ENCODE measurements around the gene TYMP.

The TYMP gene

DNA sequence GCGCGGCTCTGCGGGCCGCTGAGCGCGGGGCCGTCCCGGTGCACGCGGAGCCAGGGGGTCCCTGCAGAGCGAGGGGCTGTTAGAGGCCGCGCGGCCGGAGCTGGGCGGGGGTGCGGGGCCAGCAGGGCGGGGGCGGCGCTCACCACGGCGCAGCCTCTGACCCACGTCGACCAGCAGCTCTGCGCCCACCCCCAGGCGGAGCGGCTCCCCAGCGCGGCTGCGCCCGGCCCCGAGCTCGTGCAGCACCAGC is 4.0 kb downstream of the TYMP start:
- Histone ChIP-seq H3K4me1 (ENCODE audit: insufficient read depth, low read length, severe bottlenecking) (peaks cover 36% of the 10 kb centered on the region), H3K9ac (ENCODE audit: low read length) (peak overlapping the region; percentile 78), H4K20me1 (ENCODE audit: insufficient read depth, low read length) (no peaks in the 10 kb centered on the region), H3K4me2 (ENCODE audit: low read length) (peak overlapping the region; percentile 84), H3K9me3 (ENCODE audit: low read length) (no peaks in the 10 kb centered on the region), H3K79me2 (ENCODE audit: insufficient read depth, low read length) (no peaks in the 10 kb centered on the region), H3K27me3 (ENCODE audit: insufficient read depth, low read length) (no peaks in the 10 kb centered on the region), H3K36me3 (ENCODE audit: insufficient read depth, low read length) (peaks cover 41% of the 10 kb centered on the region), H3F3A (ENCODE audit: insufficient read depth, low read length) (peaks cover 4% of the 10 kb centered on the region; the same call in 1 of the 2 replicates), H3K9me2 (ENCODE audit: low read depth, low read length) (no peaks in the 10 kb centered on the region), H2AFZ (ENCODE audit: low read length) (no peak overlapping the region), H3K4me3 (ENCODE audit: low read depth, low read length, poor library complexity, severe bottlenecking) (peak overlapping the region; percentile 68), H3K27ac (ENCODE audit: low read depth, low read length, poor library complexity, severe bottlenecking) (peak overlapping the region; percentile 66)
- TF ChIP-seq, protein P1, sequence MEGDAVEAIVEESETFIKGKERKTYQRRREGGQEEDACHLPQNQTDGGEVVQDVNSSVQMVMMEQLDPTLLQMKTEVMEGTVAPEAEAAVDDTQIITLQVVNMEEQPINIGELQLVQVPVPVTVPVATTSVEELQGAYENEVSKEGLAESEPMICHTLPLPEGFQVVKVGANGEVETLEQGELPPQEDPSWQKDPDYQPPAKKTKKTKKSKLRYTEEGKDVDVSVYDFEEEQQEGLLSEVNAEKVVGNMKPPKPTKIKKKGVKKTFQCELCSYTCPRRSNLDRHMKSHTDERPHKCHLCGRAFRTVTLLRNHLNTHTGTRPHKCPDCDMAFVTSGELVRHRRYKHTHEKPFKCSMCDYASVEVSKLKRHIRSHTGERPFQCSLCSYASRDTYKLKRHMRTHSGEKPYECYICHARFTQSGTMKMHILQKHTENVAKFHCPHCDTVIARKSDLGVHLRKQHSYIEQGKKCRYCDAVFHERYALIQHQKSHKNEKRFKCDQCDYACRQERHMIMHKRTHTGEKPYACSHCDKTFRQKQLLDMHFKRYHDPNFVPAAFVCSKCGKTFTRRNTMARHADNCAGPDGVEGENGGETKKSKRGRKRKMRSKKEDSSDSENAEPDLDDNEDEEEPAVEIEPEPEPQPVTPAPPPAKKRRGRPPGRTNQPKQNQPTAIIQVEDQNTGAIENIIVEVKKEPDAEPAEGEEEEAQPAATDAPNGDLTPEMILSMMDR (IDR thresholded peaks at IDR 0.05; ENCODE audit: low read length), result no peak
- TF ChIP-seq EZH2 (IDR thresholded peaks at IDR 0.05; ENCODE audit: borderline replicate concordance, low read length), result no peak

DNA sequence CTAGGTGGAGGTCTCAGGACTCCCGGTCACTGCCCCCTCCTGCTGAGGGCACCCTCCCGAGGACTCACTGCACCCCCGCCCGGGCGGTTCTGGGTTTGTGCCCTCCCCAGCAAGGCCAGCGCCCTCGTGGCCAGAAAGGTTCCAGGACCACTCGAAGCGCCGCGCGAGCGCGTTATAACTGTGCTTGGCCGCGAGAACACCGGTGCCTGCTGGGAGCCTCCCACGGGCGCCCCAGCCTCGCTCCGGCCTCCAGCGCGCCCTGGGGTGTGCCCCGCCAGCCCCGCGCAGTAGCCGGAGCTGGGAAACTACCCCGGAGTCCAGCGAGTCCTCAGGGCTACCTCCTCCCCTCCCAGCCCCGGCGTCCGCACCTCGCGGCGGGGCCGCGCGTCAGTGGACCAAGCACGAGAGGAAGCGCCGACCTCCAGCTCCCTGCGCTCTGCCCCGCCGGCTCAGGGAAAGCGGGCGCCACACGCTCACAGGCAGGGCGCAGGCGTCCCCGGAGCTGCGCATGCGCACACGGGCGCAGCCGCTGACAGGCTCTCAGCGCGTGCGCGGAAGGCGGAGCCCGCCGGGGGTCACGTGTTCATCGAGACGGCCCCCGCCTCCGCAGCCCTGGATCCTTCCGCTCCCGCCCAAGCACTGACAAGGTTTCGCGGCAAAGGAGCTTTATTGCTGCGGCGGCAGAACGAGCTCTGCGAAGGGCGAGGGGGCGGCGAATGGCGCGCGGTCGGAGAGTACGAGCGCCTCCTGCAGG is 4.5 kb downstream of the TYMP start, which contains the start of gene SCO2:
SCO2 (minus strand) TSS at position 495 of the 754 bp plus-strand sequence. CDS start 1,187 bp downstream, outside the sequence.
- TF ChIP-seq EZH2 (IDR thresholded peaks at IDR 0.05; ENCODE audit: borderline replicate concordance, low read length), result no peak
- TF ChIP-seq, protein P1 (IDR thresholded peaks at IDR 0.05; ENCODE audit: low read length), result peak; percentile 48
- peaks cover 44% of the 10 kb centered on the region for H3K36me3 ChIP-seq (ENCODE audit: insufficient read depth, low read length)
- H3K9me2 ChIP-seq (ENCODE audit: low read depth, low read length), result no peaks in the 10 kb centered on the region
- H4K20me1 ChIP-seq (ENCODE audit: insufficient read depth, low read length), result no peaks in the 10 kb centered on the region
- peak within 1 kb of the TSS; percentile 68 for H3K4me3 ChIP-seq (ENCODE audit: low read depth, low read length, poor library complexity, severe bottlenecking)
- H2AFZ ChIP-seq (ENCODE audit: low read length), result no peak within 1 kb of the TSS
- H3K4me2 ChIP-seq (ENCODE audit: low read length), result peak within 1 kb of the TSS; percentile 91
- peak within 1 kb of the TSS; percentile 66 for H3K27ac ChIP-seq (ENCODE audit: low read depth, low read length, poor library complexity, severe bottlenecking)
- H3K4me1 ChIP-seq (ENCODE audit: insufficient read depth, low read length, severe bottlenecking), result peaks cover 36% of the 10 kb centered on the region
- H3K9ac ChIP-seq (ENCODE audit: low read length), result peak within 1 kb of the TSS; percentile 84
- H3K27me3 ChIP-seq (ENCODE audit: insufficient read depth, low read length), result no peaks in the 10 kb centered on the region
- H3K79me2 ChIP-seq (ENCODE audit: insufficient read depth, low read length), result no peaks in the 10 kb centered on the region
- H3K9me3 ChIP-seq (ENCODE audit: low read length), result no peaks in the 10 kb centered on the region
- peaks cover 4% of the 10 kb centered on the region; the same call in 1 of the 2 replicates for H3F3A ChIP-seq (ENCODE audit: insufficient read depth, low read length)

DNA sequence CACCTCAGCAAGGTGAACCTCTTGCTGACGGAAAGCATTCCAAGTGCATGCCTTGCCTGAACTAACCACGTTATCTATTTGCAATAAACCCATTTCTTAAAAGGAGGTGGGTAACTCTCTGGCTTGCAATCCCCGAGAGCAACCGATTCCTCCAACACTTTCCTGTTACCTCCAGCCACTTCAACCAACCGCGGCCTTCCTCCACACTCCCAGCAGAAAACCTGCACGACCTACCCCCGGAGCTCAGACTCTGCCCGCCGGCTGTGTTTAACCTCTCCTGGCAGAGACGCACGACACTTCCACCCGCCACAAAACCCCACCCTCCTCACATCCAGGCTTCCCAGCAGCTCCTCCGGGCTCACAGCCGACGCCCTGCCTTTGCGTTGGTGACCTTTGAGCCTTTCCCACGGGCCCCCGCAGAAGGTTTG is 5.1 kb downstream of the TYMP start:
- Histone ChIP-seq H3K4me1 (ENCODE audit: insufficient read depth, low read length, severe bottlenecking) (peaks cover 35% of the 10 kb centered on the region), H3K36me3 (ENCODE audit: insufficient read depth, low read length) (peaks cover 49% of the 10 kb centered on the region), H3K27ac (ENCODE audit: low read depth, low read length, poor library complexity, severe bottlenecking) (peak overlapping the region; percentile 63), H3K27me3 (ENCODE audit: insufficient read depth, low read length) (no peaks in the 10 kb centered on the region), H2AFZ (ENCODE audit: low read length) (no peak overlapping the region), H3K79me2 (ENCODE audit: insufficient read depth, low read length) (no peaks in the 10 kb centered on the region), H3K4me3 (ENCODE audit: low read depth, low read length, poor library complexity, severe bottlenecking) (peak overlapping the region; percentile 68), H3K4me2 (ENCODE audit: low read length) (peak overlapping the region; percentile 91), H3K9ac (ENCODE audit: low read length) (peak overlapping the region; percentile 84), H3K9me2 (ENCODE audit: low read depth, low read length) (no peaks in the 10 kb centered on the region), H3K9me3 (ENCODE audit: low read length) (no peaks in the 10 kb centered on the region), H3F3A (ENCODE audit: insufficient read depth, low read length) (peaks cover 4% of the 10 kb centered on the region; the same call in 1 of the 2 replicates), H4K20me1 (ENCODE audit: insufficient read depth, low read length) (no peaks in the 10 kb centered on the region)
- TF ChIP-seq, protein P1 (IDR thresholded peaks at IDR 0.05; ENCODE audit: low read length), result no peak
- TF ChIP-seq EZH2 (IDR thresholded peaks at IDR 0.05; ENCODE audit: borderline replicate concordance, low read length), result no peak

Measured in OCI-LY1 (cell line).